GM23338 (cell line): ENCODE measurements around the gene POFUT2. TPM values are rescaled to one million over a fixed set of nuclear protein-coding genes. Genes with fewer than 3 reads are reported as not detected.

ENCODE experiments used
- ATAC-seq: fragments of 200-7000 bp; cut with Tn5 transposase; 3 replicates; pipeline ENCODE4 v1.9.1; 2020
- DNase-seq: peaks from one replicate; pipeline ENCODE4 v3.0.0-alpha.2; 2015; ENCODE audit warnings: low spot score
- H2AFZ ChIP-seq: fragments of 200-600 bp; sonication (generic); 2 replicates; pipeline ENCODE4 v1.8.0; 2016; ENCODE audit warnings: antibody characterized with exemption, mild to moderate bottlenecking, moderate library complexity
- H3F3A ChIP-seq: fragments of 200-600 bp; sonication (generic); replicated peaks from 2 replicates; pipeline ENCODE4 v1.8.0; 2017; ENCODE audit warnings: antibody characterized with exemption, mixed run types, low read depth
- H3K27ac ChIP-seq: fragments of 200-600 bp; sonication (generic); 2 replicates; pipeline ENCODE4 v1.6.1; 2016; ENCODE audit warnings: low read depth
- H3K27me3 ChIP-seq: fragments of 200-600 bp; sonication (generic); 2 replicates; pipeline ENCODE4 v1.8.0; 2016; ENCODE audit warnings: mild to moderate bottlenecking, mixed run types, moderate library complexity; ENCODE audit not compliant: insufficient read depth
- H3K36me3 ChIP-seq: fragments of 200-600 bp; sonication (generic); 2 replicates; pipeline ENCODE4 v1.8.0; 2016; ENCODE audit warnings: mild to moderate bottlenecking; ENCODE audit not compliant: insufficient read depth
- H3K4me1 ChIP-seq: fragments of 200-600 bp; sonication (generic); 2 replicates; pipeline ENCODE4 v1.8.0; 2016; ENCODE audit warnings: mild to moderate bottlenecking, moderate library complexity; ENCODE audit not compliant: insufficient read depth
- H3K4me2 ChIP-seq: fragments of 200-600 bp; sonication (generic); 2 replicates; pipeline ENCODE4 v1.7.1; 2017; ENCODE audit warnings: mixed run types
- H3K4me3 ChIP-seq: fragments of 200-600 bp; sonication (generic); 2 replicates; pipeline ENCODE4 v1.6.1; 2016; ENCODE audit warnings: mixed run types
- H3K79me2 ChIP-seq: fragments of 200-600 bp; sonication (generic); replicated peaks from 2 replicates; pipeline ENCODE4 v1.8.0; 2017; ENCODE audit warnings: mild to moderate bottlenecking; ENCODE audit not compliant: insufficient read depth
- H3K9me2 ChIP-seq: fragments of 200-600 bp; sonication (generic); 2 replicates; pipeline ENCODE4 v1.8.0; 2017; ENCODE audit not compliant: insufficient read depth
- H4K20me1 ChIP-seq: fragments of 200-600 bp; sonication (generic); replicated peaks from 2 replicates; pipeline ENCODE4 v1.8.0; 2017; ENCODE audit warnings: mild to moderate bottlenecking; ENCODE audit not compliant: insufficient read depth
- H3K27ac Mint-ChIP-seq: 2 replicates; pipeline ENCODE4 v1.8.0; 2020; ENCODE audit warnings: inconsistent platforms, mild to moderate bottlenecking, moderate library complexity, mixed read lengths
- H3K27me3 Mint-ChIP-seq: 3 replicates; pipeline ENCODE4 v1.8.0; 2022; ENCODE audit warnings: low read depth, mild to moderate bottlenecking, moderate library complexity, mixed read lengths, inconsistent platforms; ENCODE audit not compliant: insufficient read depth, poor library complexity
- H3K36me3 Mint-ChIP-seq: 3 replicates; pipeline ENCODE4 v1.8.0; 2021; ENCODE audit warnings: low read depth, mild to moderate bottlenecking, inconsistent platforms, moderate library complexity, mixed read lengths
- H3K4me1 Mint-ChIP-seq: 3 replicates; pipeline ENCODE4 v1.8.0; 2020; ENCODE audit warnings: mild to moderate bottlenecking, inconsistent platforms, mixed read lengths
- H3K4me3 Mint-ChIP-seq: 3 replicates; pipeline ENCODE4 v1.8.0; 2021; ENCODE audit warnings: moderate library complexity, mild to moderate bottlenecking, inconsistent platforms, mixed read lengths
- H3K9me3 Mint-ChIP-seq: 3 replicates; pipeline ENCODE4 v1.8.0; 2020; ENCODE audit warnings: moderate library complexity, mild to moderate bottlenecking, inconsistent platforms, mixed read lengths
- CTCF ChIP-seq, 2 experiments: fragments of 200-600 bp in 1 of 2; sonication (generic) in 1 of 2; conservative IDR thresholded peaks; 2 replicates each; pipeline versions ENCODE4 v1.5.1 to v1.6.1; 2016 to 2017; ENCODE audit warnings: antibody characterized with exemption in 2 of 2, low read depth in 2 of 2, mild to moderate bottlenecking in 2 of 2, moderate library complexity in 1 of 2
- POLR2AphosphoS5 ChIP-seq: IDR thresholded peaks from 2 replicates; pipeline ENCODE4 v1.6.1; 2016; ENCODE audit warnings: antibody characterized with exemption, low read depth
- STAT1 ChIP-seq: IDR thresholded peaks from one replicate; pipeline ENCODE4 v1.6.1; 2016; ENCODE audit warnings: antibody characterized with exemption; ENCODE audit not compliant: unreplicated experiment
- ZNF114 ChIP-seq: fragments of 250-450 bp; sonication (Bioruptor Pico); IDR thresholded peaks from 2 replicates; pipeline ENCODE4 v1.5.0; 2020; ENCODE audit warnings: mild to moderate bottlenecking, moderate library complexity
- ZNF462 ChIP-seq: fragments of 250-450 bp; sonication (Bioruptor Pico); IDR thresholded peaks from 2 replicates; pipeline ENCODE4 v1.5.0; 2020; ENCODE audit warnings: mild to moderate bottlenecking, moderate library complexity
- polyA plus RNA-seq: library from polyadenylated mRNA; unstranded; fragments of >200 nt; fragmentation: Nextera tagmentation; extraction: Ambion mirVana; gene quantifications from 2 replicates; pipeline ENCODE4 v1.2.1, GENCODE V29; 2016
- total RNA-seq: library from RNA; depleted of rRNA; stranded (reverse); fragments of >200 nt; shearing (Covaris generic); gene quantifications from 2 replicates; pipeline ENCODE4 v1.2.3, GENCODE V29; 2014

Gene POFUT2
- total and polyA plus RNA-seq, 2 experiments from 2014 or later, result 12.1 to 34.5 TPM

GRCh38 chr21:45283611-45284455 is 3.9 kb downstream of the POFUT2 start:
- no peak for TF ChIP-seq STAT1
- no peak for TF ChIP-seq ZNF114 (CRISPR knock-in tag)
- no peak for TF ChIP-seq CTCF (conservative IDR thresholded peaks at IDR 0.05; ENCODE audit: low read depth in 2 of 2)
- Mint-ChIP-seq H3K27ac (no peak overlapping the region), H3K9me3 (no peaks in the 10 kb centered on the region), H3K27me3 (peaks cover 9% of the 10 kb centered on the region), H3K36me3 (peaks cover 44% of the 10 kb centered on the region), H3K4me3 (no peak overlapping the region), H3K4me1 (0 out of 3 replicates have a peak, but pooled peaks cover 7% of the 10 kb centered on the region)
- H3K27me3 ChIP-seq, result no peaks in the 10 kb centered on the region
- no peaks in the 10 kb centered on the region for H3F3A ChIP-seq
- H3K79me2 ChIP-seq, result peaks cover 34% of the 10 kb centered on the region
- no peak for DNase-seq
- no peaks in the 10 kb centered on the region for H3K9me2 ChIP-seq
- H2AFZ ChIP-seq, result no peak overlapping the region
- peaks cover 18% of the 10 kb centered on the region for H4K20me1 ChIP-seq
- peaks cover 29% of the 10 kb centered on the region for H3K36me3 ChIP-seq
- peaks cover 4% of the 10 kb centered on the region; the same call in 1 of the 2 replicates for H3K4me1 ChIP-seq
- no peak overlapping the region for H3K4me3 ChIP-seq
- ATAC-seq, result no peak
- no peak overlapping the region for H3K27ac ChIP-seq
- no peak overlapping the region for H3K4me2 ChIP-seq

- peaks cover 9% of the 10 kb centered on the region for H3K27me3 Mint-ChIP-seq
- no peak for TF ChIP-seq ZNF462 (CRISPR knock-in tag)
- TF ChIP-seq POLR2AphosphoS5, result no peak
- peaks cover 48% of the 10 kb centered on the region for H3K36me3 Mint-ChIP-seq
- Histone ChIP-seq H3F3A (no peaks in the 10 kb centered on the region), H3K4me1 (peaks cover 4% of the 10 kb centered on the region; the same call in 1 of the 2 replicates), H2AFZ (no peak overlapping the region), H4K20me1 (peaks cover 18% of the 10 kb centered on the region), H3K27ac (no peak overlapping the region), H3K9me2 (no peaks in the 10 kb centered on the region), H3K36me3 (peaks cover 31% of the 10 kb centered on the region), H3K27me3 (no peaks in the 10 kb centered on the region), H3K79me2 (peaks cover 33% of the 10 kb centered on the region), H3K4me2 (no peak overlapping the region), H3K4me3 (no peak overlapping the region)
- H3K27ac Mint-ChIP-seq, result no peak overlapping the region
- H3K9me3 Mint-ChIP-seq, result no peaks in the 10 kb centered on the region
- 0 out of 3 replicates have a peak, but pooled peaks cover 7% of the 10 kb centered on the region for H3K4me1 Mint-ChIP-seq
- H3K4me3 Mint-ChIP-seq, result no peak overlapping the region
- no peak for ATAC-seq
- no peak for DNase-seq
Measured at GRCh38 chr21:45283035-45283610, 4.6 kb downstream of the POFUT2 start.
